Endometrium (tissue), 2 donors: ENCODE results near the gene EEF1AKMT2.
"Not testable (repeated sequence)": the region's sequence is repeated elsewhere in the genome, so short reads cannot be mapped to it uniquely, and the experiment has no call there.

ENCODE experiments used
- FAIRE-seq: peaks from 2 replicates; lab custom pipeline; 2012; peaks lifted over from hg19 to GRCh38; lab: Jason Lieb, UNC
- donor health status: control.
- donor health status: control.

Gene EEF1AKMT2

DNA sequence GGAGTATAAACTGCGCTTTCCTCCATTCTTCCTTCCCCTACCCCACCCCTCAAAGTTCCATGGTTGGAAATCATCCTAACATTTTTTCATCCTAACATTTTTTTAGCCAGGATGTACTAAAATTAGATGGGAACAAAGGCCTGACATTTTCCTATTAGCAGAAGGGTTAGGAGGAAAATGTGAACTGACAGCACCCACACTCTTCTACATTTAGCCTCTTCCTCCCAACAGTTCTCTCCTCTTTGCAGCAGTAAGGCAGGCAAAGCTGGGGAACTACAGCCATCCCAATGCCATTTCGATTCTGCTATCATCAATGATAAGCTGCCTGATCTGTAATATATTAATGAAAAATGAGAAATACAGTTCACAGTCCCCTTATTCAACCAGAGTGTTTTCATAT is 36.1 kb downstream of the EEF1AKMT2 start:
- FAIRE-seq: no peak

DNA sequence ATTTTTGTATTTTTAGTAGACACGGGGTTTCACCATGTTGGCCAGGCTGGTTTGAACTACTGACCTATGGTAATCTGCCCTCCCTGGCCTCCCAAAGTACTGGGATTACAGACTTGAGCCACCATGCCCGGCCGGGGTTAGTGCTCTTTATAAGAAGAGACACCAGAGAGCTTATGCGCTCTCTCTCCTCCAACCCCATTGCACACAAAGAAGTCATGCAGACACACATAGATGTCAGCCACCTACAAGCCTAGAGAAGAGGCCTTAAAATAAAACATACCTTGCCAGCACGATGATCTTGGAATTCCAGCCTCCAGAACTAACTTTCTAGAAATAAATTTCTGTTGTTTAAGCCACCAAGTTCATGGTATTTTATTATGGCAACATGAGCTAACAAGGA is 37.5 kb downstream of the EEF1AKMT2 start:
- FAIRE-seq: no peak

DNA sequence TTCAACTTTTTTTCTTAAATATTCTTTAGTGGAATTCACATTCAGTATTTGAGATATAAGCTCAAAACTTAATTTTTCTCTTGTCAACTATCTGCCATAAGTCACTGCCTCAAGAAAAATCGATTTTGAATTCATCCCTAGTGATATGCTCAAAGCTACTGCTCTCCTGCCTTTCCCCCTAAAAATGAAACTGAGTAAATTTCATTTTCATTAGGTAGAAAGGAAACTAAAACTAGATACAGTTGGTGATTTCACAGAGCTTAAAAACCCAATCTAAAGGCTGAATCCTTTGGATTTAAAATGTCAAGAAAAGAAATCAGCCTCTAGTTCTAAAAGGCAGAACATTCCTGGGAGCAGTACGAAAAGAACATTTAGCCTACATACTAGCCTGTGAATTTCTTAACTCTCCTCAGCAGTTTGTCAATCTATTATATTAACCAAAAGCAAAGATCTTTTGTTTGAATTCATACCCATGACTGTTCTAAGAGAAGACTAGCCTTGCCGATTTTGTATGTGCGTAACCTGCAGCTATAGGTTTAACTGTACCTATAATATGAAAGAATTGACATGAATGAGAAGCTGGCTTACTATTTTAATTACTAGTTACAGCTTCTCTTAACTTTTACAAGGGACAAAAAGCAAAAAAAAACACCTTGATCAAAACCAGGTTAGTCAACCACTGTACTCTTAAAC is 42.6 kb downstream of the EEF1AKMT2 start:
- no peak for FAIRE-seq

DNA sequence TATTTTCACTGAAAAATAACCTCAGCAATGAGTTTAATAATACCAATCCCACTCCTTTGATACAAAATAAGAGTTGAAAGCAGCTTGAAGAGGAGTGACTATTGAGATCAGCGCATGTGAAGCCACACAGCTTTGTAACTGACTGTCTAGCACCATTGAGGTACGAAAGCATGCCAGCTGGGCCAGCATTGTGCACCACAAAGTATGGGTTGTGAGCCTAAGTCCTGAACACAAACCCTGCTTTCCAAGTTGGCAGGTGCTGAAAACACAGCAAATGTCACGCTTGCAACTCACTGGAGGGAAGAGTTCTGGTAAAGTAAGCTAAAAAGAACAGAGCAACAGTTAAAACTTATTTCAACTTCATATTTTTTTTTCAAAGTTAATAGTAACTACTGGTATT is 43.5 kb downstream of the EEF1AKMT2 start:
- FAIRE-seq: no peak

DNA sequence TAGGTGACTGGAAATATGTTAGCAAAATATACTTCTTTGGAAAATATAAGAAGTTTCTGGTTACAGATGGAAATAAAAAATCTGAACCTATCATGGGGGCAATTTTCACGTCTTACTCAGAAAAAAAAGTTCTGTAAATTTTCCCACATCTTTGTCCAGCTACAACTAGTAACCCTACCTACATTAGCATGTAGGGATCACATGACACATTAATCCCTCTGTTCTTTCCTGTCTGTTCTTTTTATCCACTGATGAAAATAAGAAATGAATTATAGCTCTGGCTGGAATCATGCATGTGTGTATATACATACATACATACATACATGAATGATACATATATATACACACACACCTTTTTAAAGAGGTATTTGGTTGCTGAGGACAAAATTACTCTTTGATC is 43.9 kb downstream of the EEF1AKMT2 start:
- no peak for FAIRE-seq

DNA sequence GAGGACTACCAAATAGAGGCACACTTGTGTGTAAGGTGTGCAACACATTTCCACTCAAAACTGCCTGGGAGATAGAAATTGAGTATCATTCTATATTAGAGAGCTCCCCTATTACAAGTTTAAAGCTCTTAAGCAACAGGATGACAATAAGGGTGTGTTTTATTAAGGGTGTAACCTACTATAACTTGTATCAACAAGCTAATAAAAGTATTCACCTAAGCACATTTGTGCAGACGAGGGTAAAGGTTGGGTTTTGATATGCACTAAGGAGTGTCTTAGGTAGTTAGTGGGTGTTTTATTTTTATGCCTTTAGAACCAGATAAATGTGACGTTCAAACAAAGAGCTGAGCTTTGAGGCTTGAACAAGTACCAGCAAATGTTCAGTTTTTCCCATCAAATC is 44.7 kb downstream of the EEF1AKMT2 start:
- FAIRE-seq: no peak

DNA sequence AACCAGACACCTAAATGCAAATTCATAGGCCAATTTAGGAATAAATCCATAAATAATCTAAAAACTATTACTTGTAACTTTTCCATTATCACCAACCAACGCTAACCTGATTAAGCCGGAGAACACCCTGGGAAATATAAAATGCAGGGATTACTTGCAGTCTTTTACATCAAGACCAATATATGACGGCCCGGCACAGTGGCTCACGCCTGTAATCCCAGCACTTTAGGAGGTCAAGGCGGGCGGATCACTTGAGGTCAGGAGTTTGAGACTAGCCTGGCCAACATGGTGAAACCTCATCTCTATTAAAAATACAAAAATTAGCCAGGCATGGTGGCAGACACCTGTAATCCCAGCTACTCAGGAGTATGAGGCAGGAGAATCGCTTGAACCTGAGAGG is 45.2 kb downstream of the EEF1AKMT2 start:
- FAIRE-seq: not testable (repeated sequence)

DNA sequence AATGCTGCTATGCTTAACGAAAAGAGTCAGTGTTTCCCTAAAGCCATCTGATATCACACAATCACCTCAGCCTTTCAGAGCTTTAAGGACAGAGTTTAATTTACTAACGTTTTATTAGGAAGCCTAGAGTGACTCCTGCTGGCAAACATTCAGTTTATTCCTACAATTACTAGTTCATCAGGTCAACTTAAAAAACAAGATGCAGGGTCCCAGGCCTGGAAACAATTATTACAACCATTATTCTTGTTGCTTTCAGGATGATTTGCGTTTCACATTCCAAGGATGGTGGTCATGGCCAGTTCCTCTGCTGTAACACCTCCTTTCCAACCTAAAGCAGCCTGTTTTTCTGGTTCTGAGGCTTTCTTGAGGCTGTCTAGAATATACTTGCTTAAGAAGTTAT is 46.0 kb downstream of the EEF1AKMT2 start:
- peak; percentile 78 for FAIRE-seq

DNA sequence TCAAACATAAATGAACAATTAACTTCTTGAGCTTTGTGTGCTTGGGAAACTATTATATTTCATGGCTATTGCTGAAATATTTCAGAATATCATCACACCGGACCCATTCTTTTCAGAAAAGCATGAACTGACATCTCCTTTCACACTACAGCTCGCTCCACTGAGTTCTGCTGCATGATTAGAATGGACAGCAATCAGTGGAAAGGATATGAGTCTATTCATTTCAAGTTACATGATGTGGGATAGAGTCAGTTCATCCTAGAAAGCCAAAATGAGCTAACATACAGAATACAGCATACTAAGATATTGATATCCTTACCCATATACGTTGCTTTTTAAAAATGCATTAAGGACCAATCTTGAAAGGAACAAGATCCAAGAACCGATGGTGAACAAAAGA is 46.4 kb downstream of the EEF1AKMT2 start:
- no peak for FAIRE-seq

DNA sequence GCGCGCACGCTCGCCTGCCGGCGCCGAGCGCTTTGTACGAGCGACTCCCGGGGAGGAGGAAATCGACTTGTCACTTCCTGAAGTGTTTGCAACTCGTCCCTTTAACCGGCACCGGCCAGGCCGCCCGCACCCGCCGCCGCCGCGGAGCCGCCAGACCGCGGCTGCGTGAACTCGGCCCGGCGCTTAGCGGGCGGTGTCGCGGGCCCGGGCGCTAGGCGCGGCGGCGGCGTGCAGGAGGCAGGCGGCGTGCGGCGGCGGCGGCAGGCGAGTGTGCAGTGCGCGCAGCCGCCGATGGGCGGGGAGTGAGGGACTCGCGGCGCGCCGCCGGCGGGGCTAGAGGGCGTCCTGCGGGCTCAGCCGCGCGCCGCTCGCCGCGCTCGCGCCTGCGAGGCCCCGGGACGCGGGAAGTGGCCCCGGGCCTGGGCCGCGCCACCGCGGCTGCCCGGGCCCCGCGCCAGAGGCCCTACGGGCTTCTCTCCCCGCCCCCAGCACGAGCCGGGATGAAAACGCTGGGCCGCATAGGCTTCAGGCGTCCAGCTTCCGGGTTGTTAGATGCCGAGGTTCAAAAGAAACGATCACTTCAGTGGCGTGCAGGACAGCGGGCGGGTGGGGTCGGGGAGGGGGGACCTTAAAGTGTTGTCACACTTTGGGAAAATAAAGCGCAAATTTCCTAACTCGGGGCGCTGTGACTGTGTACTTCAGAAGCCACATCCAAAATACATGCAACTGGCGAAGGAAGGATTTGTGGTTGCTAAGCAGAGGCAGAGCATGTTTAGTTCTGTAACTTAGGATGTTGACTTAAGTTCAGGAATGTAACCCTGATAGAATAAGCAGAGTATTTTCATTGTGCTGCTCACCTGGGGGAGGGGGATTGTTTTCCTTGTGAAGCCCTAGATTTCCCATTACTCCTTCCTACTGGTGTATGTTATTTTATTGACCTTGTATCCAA is 47.3 kb downstream of the EEF1AKMT2 start, which contains the start of gene FAM53B:
TSS of gene FAM53B (minus strand) at position 277 of the 949 bp plus-strand sequence. CDS start 37,665 bp downstream, outside the sequence.
- peak; percentile 54 for FAIRE-seq

DNA sequence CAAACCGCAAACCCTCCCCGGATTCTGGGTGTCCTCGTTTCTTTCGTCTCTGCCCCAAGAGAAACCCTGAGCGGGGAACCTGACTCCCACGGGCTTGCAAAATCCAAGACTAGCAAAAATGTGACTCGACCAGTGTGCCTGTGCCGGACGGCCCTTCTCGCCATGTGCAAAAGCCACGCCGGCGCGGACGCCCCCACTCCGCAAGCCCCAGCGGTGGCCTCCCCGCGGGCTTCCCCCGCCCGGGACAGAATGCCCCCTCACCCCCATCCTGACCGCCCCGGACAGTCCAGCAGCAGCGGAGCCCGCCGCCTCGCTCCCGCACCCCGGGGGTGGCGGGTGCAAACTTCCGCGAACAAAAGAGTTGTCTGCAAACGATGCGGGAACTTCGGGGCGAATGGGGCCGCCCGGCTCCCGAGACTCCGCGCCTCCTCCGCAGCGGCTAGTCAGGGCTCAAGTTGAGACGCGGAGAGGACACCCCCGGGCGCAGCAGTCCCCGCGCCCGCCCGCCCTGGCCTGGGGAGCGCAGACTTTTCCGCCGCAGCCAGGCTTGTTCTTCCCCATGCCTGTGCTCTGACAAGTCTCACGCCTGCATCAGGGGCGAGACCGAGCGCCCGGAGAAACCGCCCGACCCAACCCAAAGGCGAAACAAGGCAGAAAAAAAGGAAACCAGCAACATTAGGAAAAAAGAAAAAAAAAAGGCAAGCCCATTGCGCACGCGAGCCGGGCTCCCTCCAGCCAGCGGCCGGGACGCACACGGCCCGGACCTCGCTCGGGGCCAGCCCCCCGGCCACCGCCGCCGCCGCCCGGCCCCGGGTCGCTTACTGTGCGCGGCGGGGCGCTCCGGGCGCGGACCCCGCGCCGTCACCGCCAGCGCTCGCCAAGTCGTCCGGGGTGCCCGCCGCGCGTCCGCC is 48.2 kb downstream of the EEF1AKMT2 start:
- no peak for FAIRE-seq

DNA sequence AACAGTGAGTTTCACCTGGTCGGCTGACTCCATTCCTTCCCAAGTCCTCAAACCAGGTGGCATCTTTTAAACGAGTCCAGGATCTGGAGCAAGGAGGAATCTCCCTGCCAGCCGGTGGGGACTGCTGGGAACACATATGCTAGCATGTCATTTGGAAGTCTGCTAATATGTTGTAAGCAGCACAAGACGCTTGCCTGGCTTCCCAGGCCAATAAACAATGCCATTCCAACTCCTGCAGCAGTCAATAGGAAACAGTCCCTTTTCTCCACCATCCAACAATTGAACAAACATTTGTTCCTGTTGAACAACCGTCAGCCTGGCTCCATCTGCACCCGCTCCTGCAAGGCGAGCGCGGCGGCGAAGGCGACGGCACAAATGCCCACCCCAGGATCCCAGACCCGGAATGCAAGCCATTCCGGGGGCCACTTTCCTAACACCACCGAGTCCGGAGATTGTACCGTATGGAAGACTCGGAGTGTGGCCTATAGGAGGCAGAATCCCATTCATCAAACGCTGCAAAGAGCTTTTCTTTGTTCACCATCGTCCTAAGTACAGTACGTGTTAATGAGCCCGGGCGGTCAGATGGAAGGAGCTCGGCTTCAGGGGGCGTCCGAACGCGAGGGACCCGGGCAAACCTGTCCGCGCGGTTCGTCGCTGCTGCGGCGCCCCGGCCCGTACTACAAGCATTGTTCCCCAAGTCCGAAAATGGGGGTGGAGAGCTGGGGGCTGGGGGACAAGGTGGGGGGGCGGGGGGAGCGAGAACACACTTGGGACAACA is 49.1 kb downstream of the EEF1AKMT2 start:
- FAIRE-seq: no peak

DNA sequence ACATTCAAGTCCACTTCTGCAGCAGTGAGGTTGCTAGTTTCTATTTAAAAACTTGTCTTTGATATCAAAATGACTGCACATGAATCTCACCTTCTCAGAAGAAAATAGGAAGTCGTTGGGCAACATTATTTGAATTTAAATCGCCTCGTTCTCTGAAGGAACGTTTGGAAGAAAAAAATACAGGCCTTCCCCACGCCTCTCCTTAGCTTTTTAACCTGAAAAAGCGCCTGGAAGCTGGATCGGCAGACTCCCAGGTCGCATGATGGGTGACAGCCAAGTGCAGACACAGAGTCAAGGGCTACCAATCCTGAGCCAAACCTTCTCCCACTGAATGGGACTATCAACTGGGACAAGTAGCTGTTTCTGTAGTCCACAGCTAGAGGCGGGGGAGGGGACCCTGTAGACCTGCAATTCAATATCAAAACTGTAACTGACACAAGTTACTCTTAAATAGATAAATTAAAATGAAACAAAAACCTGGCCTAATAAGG is 49.7 kb downstream of the EEF1AKMT2 start:
- FAIRE-seq: no peak

DNA sequence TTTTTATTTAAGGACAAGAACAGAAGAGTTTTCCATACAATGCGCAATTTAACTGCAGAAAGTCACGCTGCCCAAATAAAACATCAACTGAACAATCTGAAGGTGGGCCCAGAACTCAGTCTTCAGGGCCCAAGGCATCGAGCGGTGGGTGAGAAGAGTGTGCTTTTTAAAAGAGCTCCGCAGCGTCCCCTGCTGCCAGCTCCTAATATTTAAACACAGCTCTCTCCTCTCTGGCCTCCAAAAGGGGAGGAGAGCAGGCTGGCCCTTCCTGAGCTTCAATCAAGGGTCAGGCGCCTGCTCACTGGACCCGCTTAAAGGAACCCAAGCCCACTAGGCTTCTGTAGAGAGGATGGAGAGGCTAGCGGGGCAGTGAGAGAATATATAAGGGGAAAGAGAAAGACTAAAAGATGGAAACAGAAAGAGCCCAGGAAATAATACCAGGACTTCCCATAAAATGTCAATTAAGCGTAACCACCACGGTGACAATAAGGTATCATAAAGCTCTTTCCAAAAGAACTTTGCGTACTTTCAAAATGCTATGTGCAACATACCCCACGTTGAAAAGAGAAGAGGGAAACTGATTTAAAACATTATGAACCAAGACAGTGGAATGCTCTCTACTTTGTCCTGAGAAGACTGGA is 50.3 kb downstream of the EEF1AKMT2 start:
- FAIRE-seq: peak; percentile 83

DNA sequence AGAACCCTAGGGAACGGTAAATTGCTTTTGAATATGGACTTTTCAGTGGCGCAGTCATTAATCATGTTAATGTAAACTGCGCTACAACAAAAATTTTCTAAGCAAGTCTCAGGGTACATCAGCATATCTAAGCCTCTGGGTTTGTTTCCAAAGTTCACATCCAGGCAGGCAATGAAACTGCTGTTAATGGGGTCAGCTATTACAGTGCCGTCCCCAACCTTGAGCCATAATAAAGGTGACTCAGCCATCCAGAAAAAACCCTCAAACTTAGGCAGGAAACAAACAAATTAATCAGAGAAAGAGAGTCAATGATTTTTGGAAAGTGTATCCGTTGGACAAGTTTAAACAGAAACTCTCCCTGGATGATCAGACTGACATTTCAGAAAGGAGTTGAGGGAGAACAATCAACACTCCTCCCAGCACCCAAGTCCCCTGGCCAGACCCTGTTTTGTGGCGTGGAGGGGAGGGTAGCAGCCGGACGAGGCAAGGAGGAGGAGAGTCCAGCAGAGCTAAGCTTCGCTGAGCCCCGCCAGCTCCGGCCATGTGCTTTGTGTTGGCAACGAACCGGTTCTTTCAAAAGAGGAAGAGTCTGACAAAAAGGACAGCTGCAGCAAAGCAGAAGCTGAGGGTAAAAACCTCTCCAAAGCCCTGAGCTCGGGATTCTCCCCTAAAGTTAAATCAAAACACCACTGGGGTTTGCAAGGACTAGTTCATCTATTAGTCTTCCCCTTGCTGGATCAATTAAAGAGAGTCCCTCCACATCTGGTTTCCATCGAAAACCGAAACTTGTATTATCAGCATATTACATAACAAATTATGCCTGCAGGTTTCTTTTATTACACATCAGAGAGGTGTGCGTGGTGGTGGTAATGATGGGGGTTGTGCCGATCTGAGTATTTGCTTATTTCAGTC is 51.1 kb downstream of the EEF1AKMT2 start:
- FAIRE-seq: peak; percentile 64

DNA sequence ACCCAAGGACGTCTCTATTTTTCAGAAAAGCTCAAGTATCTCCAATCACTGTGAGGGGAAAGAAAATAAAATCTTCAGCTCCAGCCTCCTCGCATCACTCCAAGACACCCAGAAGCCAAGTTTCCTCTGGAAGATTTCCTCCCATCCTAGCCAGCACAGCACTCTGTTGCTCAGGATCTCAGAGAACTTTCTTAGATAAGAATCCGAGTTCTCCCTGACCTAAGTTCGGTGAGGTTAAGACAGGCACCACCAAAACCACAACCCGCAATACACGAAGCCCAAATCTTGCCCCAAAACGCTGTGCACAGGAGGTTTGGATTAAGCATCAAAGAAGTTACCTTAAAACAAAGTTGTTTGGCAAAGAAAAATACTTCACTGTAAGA is 51.7 kb downstream of the EEF1AKMT2 start:
- FAIRE-seq: no peak

DNA sequence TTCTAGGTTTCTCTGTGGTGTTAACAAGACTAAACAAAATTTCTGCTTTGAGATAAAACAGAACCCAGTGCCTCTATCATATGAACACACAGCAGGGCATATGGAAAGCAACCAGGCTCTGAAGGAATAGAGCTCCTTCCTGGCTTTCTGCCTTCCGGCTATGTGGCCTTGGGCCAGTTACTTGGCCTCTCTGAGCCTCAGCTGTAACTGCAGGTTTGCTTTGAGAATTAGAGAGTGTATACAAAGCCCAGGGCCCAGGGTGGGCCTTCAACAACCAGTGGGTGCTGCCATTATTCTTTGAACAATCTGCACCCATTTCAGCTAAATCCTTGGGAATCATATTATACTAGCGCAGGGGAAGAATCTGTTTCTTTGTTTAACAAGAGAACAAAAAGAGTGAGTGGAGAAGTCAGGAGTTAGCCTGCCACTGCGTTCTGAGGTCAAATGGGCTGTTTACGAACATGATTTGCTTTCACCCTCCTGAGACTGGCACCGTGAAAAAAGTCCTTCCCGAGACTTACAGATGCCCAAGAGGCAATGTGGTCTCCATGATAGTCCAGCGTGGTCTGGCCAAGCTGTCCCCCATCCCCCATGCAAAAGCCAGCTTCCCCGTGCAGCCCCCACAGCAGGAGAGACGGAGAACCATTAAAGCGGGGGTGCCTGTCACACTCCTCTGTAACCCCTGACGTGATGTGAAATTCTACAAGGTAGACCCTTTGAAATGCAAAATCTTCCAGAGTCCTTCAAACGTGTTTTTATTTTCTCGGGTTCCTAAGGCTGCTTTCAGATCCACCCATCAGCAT is 52.4 kb downstream of the EEF1AKMT2 start:
- FAIRE-seq: no peak

DNA sequence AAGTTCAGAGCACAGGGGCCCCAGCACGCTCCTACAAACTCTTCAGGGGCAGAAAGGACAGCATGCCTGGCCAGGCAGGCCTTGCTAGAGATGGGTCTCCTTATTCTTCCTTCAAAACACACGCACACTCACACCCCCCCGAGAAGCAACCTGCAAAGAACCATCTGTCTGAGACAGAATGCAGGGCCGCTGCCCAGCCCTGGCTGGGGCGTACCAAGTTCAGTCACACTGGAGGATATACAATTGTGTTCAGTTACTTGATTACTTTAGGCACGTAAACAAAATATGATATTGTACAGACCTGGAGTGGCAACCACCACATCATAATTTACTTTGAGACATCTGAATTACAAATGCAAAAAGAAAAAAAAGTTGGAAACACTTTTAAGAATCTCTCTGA is 53.2 kb downstream of the EEF1AKMT2 start:
- FAIRE-seq: no peak

DNA sequence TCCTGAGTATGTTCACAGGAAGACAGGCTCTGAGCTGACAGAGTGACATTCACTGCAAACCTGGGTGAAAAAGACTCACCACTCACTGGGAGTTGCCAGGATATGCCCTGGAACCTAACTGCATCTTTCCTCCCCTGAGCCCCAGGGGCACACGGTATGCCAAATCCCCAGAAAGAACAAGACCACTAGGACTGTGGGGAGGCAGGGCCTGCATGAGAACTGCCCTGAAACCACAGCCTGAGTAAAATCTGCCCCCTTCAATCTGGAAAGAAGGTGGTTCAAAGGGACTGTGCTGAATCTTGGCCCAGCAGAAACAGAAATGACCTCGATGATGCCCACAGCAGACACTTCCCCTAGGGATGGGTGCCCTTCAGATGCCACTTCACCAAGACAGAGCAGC is 54.0 kb downstream of the EEF1AKMT2 start:
- no peak for FAIRE-seq
